Prostate gland (tissue), 2 donors: ENCODE data around the gene OTOF. TPM values are rescaled to one million over a fixed set of nuclear protein-coding genes. Genes with fewer than 3 reads are reported as not detected.

Experiments used
- DNase-seq: peaks from one replicate; pipeline ENCODE4 v3.0.0-alpha.2; 2019; ENCODE audit warnings: low spot score
- H3K27ac ChIP-seq, 2 donors: fragments of 200-600 bp; sonication (generic); 2 replicates each; pipeline ENCODE4 v1.5.1; 2017 to 2019
- H3K27me3 ChIP-seq: fragments of 200-600 bp; sonication (generic); replicated peaks from 2 replicates; pipeline ENCODE4 v1.5.1; 2019; ENCODE audit not compliant: insufficient read depth
- H3K36me3 ChIP-seq, 2 donors: fragments of 200-600 bp; sonication (generic); 1 replicate in 1 of 2; 2 replicates in 1 of 2; pipeline versions ENCODE4 v1.5.1 to v1.8.1; 2017 to 2019
- H3K4me1 ChIP-seq: fragments of 200-600 bp; sonication (generic); replicated peaks from 2 replicates; pipeline ENCODE4 v1.5.1; 2019
- H3K4me3 ChIP-seq, 2 donors: fragments of 200-600 bp; sonication (generic); 2 replicates each; pipeline ENCODE4 v1.5.1; 2017 to 2019
- H3K9me3 ChIP-seq: fragments of 200-600 bp; sonication (generic); 2 replicates; pipeline ENCODE4 v1.5.1; 2017
- CTCF ChIP-seq, 4 experiments: fragments of 200-600 bp in 2 of 4; fragments of 450-650 bp in 2 of 4; sonication (generic) in 2 of 4; IDR thresholded peaks; 1 replicate in 3 of 4; 2 replicates in 1 of 4; pipeline ENCODE4 v1.5.1; 2016 to 2019; ENCODE audit warnings: antibody characterized with exemption in 4 of 4, mild to moderate bottlenecking in 2 of 4, moderate library complexity in 2 of 4
- POLR2A ChIP-seq: fragments of 450-650 bp; IDR thresholded peaks from one replicate; pipeline ENCODE4 v1.6.1; 2016; ENCODE audit warnings: antibody characterized with exemption, mild to moderate bottlenecking
- POLR2AphosphoS5 ChIP-seq: sonication (generic); formaldehyde crosslinking; IDR thresholded peaks from one replicate; pipeline ENCODE4 v1.6.1; 2017; ENCODE audit warnings: antibody characterized with exemption
- WGBS: methylation state at CpG from one replicate; pipeline ENCODE4 v1.1.5; 2018; 5-methylcytosine and 5-hydroxymethylcytosine counted together
- intact Hi-C: fragments of 100-400 bp; cut with DNase I; formaldehyde crosslinking; loops from one replicate; pipeline ENCODE4 v1.14.2; 2022
- total RNA-seq, 2 donors: library from RNA; depleted of rRNA; stranded (reverse); fragments of >200 nt; gene quantifications; one replicate each; pipeline ENCODE4 v1.1.0, GENCODE V29; 2016

Gene OTOF
- total RNA-seq, 2 donors from 2014 or later = 0.68 TPM; not detected in 1

- 94% methylated on average over 8 of the region's 8 CpGs for WGBS
- H3K4me3 ChIP-seq = no peak overlapping the region
- TF ChIP-seq CTCF (IDR thresholded peaks at IDR 0.05) (no peak), POLR2A (no peak), POLR2AphosphoS5 (no peak)
- H3K27ac ChIP-seq = no peak overlapping the region
- no peak for DNase-seq
- no peaks in the 10 kb centered on the region for H3K4me1 ChIP-seq
- no peaks in the 10 kb centered on the region for H3K27me3 ChIP-seq
- H3K9me3 ChIP-seq = no peaks in the 10 kb centered on the region
- intact Hi-C loops = no loop called here
- H3K36me3 ChIP-seq = no peaks in the 10 kb centered on the region
Observed at GRCh38 chr2:26494891-26495290, 17.0 kb upstream of the OTOF start.

DNA sequence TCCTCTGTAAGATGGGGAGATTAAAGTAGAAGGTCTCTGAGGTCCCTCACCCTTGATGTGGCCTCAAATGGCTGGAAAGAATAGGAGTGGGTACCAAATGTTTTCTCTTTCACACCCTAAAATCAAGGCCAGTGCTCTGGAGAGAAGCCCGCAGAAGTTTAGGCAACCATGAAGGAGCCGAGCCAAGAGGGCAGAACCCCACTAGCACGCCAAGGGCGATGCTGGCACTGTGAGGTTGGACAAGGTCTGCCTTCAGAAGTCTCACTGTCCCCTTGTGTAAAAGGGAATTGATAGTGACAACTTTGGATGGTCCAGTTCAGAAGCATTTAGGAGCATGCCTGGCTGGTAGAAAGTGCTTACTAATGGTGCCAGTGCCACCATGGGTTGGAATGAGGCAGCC, 16.3 kb upstream of the OTOF start:
- 100% methylated on average over 4 of the region's 4 CpGs for WGBS
- Histone ChIP-seq H3K27ac (no peak overlapping the region), H3K4me1 (no peaks in the 10 kb centered on the region), H3K36me3 (no peaks in the 10 kb centered on the region), H3K4me3 (no peak overlapping the region), H3K27me3 (no peaks in the 10 kb centered on the region), H3K9me3 (no peaks in the 10 kb centered on the region)
- intact Hi-C loops = no loop called here
- no peak for TF ChIP-seq CTCF (IDR thresholded peaks at IDR 0.05)
- TF ChIP-seq POLR2A = no peak
- no peak for TF ChIP-seq POLR2AphosphoS5
- no peak for DNase-seq

DNA sequence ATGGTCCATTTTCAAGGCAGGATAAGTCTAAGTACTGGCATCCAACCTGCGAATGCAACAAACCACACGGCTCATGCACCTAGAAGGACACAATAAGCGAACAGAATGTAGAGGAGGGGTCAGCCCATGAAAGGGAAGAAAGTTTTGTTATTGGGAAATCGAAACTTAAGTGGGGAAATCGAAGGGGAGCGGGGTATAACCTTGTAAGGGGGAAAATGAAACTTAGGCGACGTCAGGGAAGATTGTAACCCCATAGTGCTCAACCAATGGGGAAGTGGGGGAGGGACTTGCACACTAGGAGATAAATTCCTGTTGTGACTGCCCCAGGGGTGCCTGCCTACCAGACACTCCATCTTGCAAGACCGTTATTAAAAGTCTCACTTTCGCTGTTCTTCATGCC, 15.6 kb upstream of the OTOF start:
- DNase-seq = no peak
- TF ChIP-seq POLR2AphosphoS5 (no peak), CTCF (IDR thresholded peaks at IDR 0.05) (no peak)
- 88% methylated on average over 10 of the region's 10 CpGs for WGBS
- Histone ChIP-seq H3K27me3 (peaks cover 2% of the 10 kb centered on the region), H3K27ac (no peak overlapping the region), H3K9me3 (no peaks in the 10 kb centered on the region), H3K4me1 (no peaks in the 10 kb centered on the region), H3K4me3 (no peak overlapping the region), H3K36me3 (no peaks in the 10 kb centered on the region)
- intact Hi-C loops = no loop called here

GRCh38 chr2:26492749-26493515, 15.0 kb upstream of the OTOF start:
- no peaks in the 10 kb centered on the region for H3K36me3 ChIP-seq
- no peak overlapping the region for H3K27ac ChIP-seq
- H3K9me3 ChIP-seq = no peaks in the 10 kb centered on the region
- WGBS = 90% methylated on average over 7 of the region's 7 CpGs
- TF ChIP-seq CTCF (IDR thresholded peaks at IDR 0.05) (no peak), POLR2AphosphoS5 (no peak), POLR2A (no peak)
- intact Hi-C loops = no loop called here
- peaks cover 2% of the 10 kb centered on the region for H3K27me3 ChIP-seq
- no peak for DNase-seq
- no peaks in the 10 kb centered on the region for H3K4me1 ChIP-seq
- H3K4me3 ChIP-seq = no peak overlapping the region

DNA sequence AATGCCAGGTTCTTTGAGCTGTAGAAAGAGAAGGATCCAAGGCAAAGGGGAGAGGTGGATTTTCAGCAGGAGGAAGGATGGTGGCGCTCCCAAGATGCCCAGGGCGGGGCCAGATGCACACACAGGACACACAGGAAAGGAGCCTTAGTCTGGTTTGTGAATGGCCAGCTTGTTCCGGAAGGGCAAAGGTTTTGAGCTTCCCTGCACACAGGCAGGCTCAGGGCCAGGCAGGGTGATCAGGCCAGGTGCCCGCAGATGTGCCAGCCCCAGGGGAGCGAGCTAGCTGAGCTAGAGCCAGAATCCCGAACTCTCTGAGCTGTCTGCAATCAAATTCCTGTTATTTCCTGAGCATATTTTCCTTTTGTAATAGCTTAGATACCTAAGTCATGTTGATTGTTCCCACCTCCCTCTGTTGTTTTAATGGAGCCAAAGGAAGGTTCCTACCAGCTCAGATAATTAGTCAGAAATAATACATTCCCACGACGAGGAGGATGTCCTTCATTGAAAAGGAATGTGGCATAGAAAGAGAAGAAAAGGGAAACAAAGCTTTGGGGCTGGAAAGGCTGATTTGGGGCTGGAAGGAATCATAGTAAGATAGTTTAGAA, 13.7 kb upstream of the OTOF start:
- H3K36me3 ChIP-seq = no peaks in the 10 kb centered on the region
- no peak for DNase-seq
- TF ChIP-seq CTCF (IDR thresholded peaks at IDR 0.05) (no peak), POLR2A (no peak), POLR2AphosphoS5 (no peak)
- no peak overlapping the region for H3K4me3 ChIP-seq
- H3K27me3 ChIP-seq = peaks cover 2% of the 10 kb centered on the region
- WGBS = 76% methylated on average over 8 of the region's 8 CpGs
- no peaks in the 10 kb centered on the region for H3K9me3 ChIP-seq
- no peaks in the 10 kb centered on the region for H3K4me1 ChIP-seq
- intact Hi-C loops = no loop called here
- H3K27ac ChIP-seq = no peak overlapping the region
